ENCODE data around the gene BMP10.
A peak's percentile ranks its signal among the peaks of the same experiment; 100 is the strongest.

DNA sequence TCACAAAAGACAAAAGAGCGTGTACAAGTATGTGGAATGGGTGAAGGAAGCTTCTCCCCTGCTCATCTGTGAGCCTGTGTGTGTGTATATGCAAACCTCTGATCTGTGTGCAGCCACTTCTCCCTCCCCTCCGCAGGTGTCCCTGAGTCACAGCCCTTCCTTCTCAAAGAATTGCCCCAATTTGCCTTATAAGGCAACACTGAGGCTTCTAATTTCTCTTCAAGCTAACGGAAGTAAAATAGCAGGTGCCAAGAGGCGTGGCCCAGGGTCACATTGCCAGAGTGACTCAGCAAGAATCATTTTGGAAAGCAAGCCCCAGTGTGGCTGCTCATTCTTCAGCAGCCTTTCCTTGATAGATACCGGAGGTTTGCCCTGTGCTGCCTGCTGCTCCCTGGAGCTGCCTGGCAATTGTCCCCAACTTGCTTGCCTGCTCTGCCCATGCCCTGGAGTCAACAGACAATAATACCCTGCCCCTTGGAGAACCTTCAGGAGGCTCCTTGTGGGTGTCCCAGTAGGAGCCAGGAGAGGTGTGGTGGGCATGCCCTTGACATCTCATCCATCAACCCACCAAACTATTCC is 37.3 kb upstream of the BMP10 start:
- TF ChIP-seq, protein P1, sequence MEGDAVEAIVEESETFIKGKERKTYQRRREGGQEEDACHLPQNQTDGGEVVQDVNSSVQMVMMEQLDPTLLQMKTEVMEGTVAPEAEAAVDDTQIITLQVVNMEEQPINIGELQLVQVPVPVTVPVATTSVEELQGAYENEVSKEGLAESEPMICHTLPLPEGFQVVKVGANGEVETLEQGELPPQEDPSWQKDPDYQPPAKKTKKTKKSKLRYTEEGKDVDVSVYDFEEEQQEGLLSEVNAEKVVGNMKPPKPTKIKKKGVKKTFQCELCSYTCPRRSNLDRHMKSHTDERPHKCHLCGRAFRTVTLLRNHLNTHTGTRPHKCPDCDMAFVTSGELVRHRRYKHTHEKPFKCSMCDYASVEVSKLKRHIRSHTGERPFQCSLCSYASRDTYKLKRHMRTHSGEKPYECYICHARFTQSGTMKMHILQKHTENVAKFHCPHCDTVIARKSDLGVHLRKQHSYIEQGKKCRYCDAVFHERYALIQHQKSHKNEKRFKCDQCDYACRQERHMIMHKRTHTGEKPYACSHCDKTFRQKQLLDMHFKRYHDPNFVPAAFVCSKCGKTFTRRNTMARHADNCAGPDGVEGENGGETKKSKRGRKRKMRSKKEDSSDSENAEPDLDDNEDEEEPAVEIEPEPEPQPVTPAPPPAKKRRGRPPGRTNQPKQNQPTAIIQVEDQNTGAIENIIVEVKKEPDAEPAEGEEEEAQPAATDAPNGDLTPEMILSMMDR (IDR thresholded peaks at IDR 0.05) = no peak
- TF ChIP-seq POLR2A (IDR thresholded peaks at IDR 0.05) = peak in 1 of 2 donors; percentile 62

Measured in adrenal gland (tissue), 5 donors.